Measurements from ENCODE around the gene XIRP2.
"Not testable (repeated sequence)": the region's sequence is repeated elsewhere in the genome, so short reads cannot be mapped to it uniquely, and the experiment has no call there.

The XIRP2 gene

DNA sequence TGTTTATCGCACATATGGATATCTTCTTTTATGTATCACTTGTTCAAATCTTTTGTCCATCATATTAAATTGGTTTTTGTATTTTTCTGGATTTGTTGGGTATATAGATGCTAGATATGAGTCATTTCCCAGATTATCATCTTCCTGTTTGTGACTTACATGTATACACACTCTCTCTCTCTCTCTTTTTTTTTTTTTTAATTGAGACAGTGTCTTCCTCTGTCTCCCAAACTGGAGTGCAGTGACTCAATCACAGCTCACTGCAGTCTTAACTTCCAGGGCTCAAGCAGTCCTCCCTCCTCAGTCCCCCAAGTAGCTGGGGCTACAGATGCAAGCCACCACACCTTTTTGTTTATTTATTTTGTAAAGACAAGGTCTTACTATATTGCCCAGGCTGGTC, 43.8 kb downstream of the XIRP2 start:
- no peak for DNase-seq (ENCODE audit: low read depth in 3 of 3)

GRCh38 chr2:166934817-166935216, 46.5 kb downstream of the XIRP2 start:
- no peak for DNase-seq (ENCODE audit: low read depth in 3 of 3)

- DNase-seq (ENCODE audit: low read depth in 3 of 3) = no peak
Observed at GRCh38 chr2:166942377-166942776, 54.1 kb downstream of the XIRP2 start.

GRCh38 chr2:166944909-166945308, 56.6 kb downstream of the XIRP2 start:
- no peak for DNase-seq (ENCODE audit: low read depth in 3 of 3)

DNA sequence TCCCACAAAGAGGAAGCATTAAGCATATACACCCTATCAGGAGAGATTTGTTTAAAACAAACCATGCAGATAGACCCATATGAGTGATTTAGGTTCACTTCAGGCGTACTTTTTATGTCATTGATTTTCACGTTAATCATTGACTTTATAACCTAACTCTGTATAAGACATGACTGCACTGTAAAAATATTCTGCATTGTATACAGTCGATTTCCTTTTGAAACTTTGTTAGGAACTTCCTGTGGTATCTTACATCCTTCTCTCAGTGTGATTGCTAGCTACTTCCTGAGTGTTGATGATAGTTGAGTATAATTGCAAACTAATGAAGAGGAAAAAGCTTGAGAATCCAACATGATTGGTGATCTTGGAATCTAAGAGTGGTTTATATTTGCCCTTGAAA, 69.4 kb downstream of the XIRP2 start:
- DNase-seq (ENCODE audit: low read depth in 3 of 3) = no peak

GRCh38 chr2:166958986-166959481, 70.8 kb downstream of the XIRP2 start:
- DNase-seq (ENCODE audit: low read depth in 3 of 3) = no peak

GRCh38 chr2:166959556-166959955, 71.3 kb downstream of the XIRP2 start:
- DNase-seq (ENCODE audit: low read depth in 3 of 3) = no peak

GRCh38 chr2:166960702-166961270, 72.5 kb downstream of the XIRP2 start:
- DNase-seq (ENCODE audit: low read depth in 3 of 3) = no peak

DNA sequence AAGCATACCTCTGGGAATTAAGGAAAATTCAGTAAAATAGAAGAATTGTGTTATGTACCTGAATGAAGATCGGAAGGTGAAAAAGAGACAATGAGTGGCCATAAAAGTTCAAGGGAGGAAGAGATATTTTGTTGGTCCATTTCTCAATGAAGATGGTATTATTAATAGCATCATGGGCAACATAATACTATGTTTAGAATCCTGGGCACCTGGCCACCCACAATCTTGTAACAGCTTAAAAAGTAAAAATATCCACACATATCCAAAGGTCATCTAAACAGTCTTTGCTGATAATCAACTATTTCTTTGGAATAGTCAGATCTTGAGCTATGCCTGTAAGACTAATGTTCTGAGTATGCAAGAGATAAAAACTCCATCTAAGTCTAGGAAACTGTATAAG, 73.7 kb downstream of the XIRP2 start:
- DNase-seq (ENCODE audit: low read depth in 3 of 3) = no peak

GRCh38 chr2:166969486-166969885, 81.2 kb downstream of the XIRP2 start:
- DNase-seq (ENCODE audit: low read depth in 3 of 3) = no peak

GRCh38 chr2:166972002-166972401, 83.7 kb downstream of the XIRP2 start:
- DNase-seq (ENCODE audit: low read depth in 3 of 3) = no peak

DNA sequence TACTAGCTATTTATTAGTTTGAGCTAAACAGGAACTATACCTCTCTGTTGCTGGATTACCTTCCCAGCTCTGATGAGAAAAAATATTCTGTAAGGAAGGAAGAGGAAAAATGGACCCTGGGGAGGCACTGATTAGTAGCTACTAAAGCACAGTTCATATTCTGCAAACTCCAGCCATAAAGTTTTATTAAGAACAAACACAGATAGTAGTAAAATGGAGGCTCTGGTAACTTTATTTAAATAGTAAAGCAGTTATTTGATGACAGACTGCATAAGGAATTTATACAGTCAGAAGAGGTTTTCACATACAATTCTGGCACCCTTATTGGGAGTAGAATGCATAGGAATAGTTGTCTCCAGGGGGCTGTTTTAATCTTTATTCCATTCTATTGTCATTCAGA, 84.1 kb downstream of the XIRP2 start:
- no peak for DNase-seq (ENCODE audit: low read depth in 3 of 3)

DNA sequence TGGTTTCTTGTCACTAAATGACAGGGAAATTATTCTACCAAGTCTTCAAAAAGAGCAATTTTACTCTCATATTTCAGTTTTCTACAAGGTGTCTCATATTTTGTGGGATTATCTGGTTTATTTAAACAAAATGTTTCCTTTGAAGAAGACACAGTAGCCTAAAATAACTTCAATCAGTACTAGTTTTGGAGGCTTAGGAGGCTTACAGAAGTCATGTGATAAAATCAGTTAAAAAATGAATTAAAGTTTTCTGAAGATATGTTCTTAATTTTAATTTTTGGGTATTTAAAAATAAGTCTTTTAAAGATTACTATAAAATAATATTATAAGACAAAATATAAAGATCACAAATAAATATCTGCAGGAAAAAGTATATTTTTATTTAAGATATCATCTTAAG, 95.9 kb downstream of the XIRP2 start:
- DNase-seq (ENCODE audit: low read depth in 3 of 3) = no peak

- DNase-seq (ENCODE audit: low read depth in 3 of 3) = no peak
Observed at GRCh38 chr2:166984797-166985196, 96.5 kb downstream of the XIRP2 start.

DNA sequence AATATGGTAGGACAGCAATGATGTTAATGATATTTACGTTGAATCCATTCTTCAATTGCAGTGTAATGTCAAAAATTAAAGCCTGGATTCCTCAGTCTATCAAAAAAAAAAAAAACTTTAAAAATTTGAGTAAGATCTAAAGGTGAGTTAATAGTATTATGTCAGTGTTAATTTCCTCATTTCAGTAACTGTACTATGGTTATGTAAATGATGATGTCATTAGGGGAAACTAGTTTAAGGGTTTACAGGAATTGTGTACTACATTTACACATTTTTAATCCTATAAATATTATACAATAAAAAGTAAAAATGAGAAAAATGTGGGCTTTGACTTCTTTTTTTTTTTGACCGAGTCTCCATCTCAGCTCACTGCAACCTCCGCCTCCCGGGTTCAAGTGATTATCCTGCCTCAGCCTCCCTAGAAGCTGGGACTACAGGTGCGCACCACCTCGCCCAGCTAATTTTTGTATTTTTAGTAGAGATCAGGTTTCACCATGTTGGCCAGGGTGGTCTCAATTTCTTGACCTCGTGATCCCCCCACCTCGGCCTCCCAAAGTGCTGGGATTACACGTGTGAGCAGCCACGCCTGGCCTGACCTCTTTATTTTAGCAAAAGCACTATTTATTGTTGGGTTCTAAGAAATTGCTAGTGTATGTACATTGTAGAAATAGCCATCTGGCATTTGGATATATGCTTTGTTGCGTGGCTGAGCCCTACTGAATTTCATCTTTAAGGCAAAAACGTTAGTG, 106.5 kb downstream of the XIRP2 start:
- no peak for DNase-seq (ENCODE audit: low read depth in 3 of 3)

DNA sequence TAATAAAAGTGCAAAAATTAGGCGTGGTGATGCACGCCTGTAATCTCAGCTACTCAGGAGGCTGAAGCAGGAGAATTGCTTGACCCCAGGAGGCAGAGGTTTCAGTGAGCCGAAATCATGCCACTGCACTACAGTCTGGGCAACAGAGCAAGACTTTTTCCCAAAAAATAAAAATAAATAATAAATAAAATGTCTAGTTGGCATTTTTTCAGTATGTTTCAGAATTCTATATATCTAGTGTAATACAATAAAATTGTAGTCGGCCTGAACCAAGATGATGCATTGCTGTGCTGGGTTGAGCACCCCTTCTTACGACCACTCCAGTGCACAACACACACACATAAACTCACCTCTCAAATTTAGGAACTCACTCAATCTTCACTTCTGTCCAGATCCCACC, 108.2 kb downstream of the XIRP2 start:
- DNase-seq (ENCODE audit: low read depth in 3 of 3) = no peak

DNA sequence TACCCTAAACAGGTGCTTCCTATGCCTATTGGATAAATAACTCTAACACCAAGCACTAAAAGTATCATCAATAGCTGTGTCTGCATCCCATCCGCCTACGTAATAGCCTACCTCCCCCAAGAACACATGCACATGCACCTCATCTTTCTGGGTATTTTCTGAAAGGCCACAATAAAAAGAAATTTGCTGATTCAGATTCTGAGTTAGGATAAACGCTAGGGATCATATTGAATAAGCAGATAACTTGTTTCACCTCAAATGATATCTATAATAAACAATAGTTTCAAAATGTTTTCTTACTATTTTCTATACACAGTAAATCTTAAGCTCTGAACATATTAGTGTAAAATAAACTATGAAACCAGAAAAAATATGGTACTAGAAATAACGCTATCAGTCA, 112.9 kb downstream of the XIRP2 start:
- DNase-seq (ENCODE audit: low read depth in 3 of 3) = no peak

DNA sequence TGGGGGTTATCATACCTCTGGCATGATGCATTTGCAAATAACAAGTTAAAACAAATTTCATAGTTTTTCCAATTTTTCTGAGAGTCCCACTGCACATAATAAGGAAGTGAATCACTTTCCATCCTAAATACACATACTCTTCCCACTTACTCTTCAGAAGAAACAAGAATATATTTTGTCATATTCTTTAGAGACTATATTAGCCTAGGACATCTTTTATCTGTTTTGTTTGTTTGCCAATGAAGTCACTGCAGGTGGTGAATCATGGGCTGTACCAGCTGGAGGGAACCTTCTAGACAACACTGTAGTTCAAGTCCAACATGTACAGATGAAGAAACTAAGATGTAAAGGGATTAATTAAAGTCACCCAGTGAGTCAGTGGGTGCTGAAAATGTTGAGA, 116.8 kb downstream of the XIRP2 start:
- DNase-seq (ENCODE audit: low read depth in 3 of 3) = no peak

GRCh38 chr2:167013227-167013626, 124.9 kb downstream of the XIRP2 start:
- no peak for DNase-seq (ENCODE audit: low read depth in 3 of 3)

GRCh38 chr2:167015806-167016205, 127.5 kb downstream of the XIRP2 start:
- DNase-seq (ENCODE audit: low read depth in 3 of 3) = no peak

DNA sequence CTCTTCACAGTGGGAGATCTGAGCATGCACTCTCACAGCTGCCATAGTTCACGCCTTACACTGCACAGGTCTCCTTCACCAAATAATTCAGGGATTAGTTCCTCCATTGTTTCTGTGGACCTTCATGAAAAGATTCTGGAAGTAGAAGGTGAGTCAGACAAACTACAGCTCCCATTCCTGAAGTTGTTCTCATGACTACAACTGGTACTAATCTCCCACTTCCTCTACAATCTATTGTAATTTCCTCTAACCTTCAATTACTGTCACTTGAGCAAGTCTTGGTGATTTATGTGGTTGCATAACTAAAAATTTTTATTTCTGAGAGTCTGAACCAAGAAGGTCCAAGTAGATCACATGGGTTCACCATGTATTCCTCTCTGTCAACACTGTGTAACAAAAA, 128.7 kb downstream of the XIRP2 start:
- DNase-seq (ENCODE audit: low read depth in 3 of 3) = no peak

DNA sequence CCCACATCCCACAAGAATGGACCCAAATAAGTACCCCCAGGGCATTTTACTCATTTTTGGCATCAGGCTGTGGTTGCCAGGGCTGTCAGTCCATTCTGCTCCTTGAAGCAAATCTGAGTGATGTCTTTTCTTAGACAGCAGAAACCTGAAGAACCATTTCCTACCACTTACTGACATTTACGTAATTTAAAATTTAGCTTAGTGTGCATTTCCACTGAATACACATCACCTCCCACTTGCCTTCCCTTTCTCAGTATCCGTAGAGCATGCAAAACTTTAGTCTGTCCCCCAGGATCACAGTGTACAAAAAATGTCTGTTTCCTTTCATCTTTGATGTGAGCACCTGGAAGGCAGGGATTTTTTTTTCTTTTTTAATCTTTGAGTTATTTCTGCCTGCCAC, 130.3 kb downstream of the XIRP2 start:
- no peak for DNase-seq (ENCODE audit: low read depth in 3 of 3)

- DNase-seq (ENCODE audit: low read depth in 3 of 3) = no peak
Observed at GRCh38 chr2:167028503-167028902, 140.2 kb downstream of the XIRP2 start.

GRCh38 chr2:167034976-167035375, 146.7 kb downstream of the XIRP2 start:
- DNase-seq (ENCODE audit: low read depth in 3 of 3) = not testable (repeated sequence)
